Nephron (organoid): ENCODE results near the gene KSR1.

Experiments
- H3K27ac Mint-ChIP-seq, 3 experiments: 2 replicates each; pipeline ENCODE4 v1.8.0; 2020; ENCODE audit warnings: mixed read lengths in 3 of 3, mild to moderate bottlenecking in 2 of 3, moderate library complexity in 1 of 3
- H3K27me3 Mint-ChIP-seq: 2 replicates; pipeline ENCODE4 v1.8.0; 2021; ENCODE audit warnings: low read depth, mild to moderate bottlenecking, moderate library complexity, mixed read lengths
- H3K36me3 Mint-ChIP-seq: 2 replicates; pipeline ENCODE4 v1.8.0; 2020; ENCODE audit warnings: low read depth, mixed read lengths
- H3K4me1 Mint-ChIP-seq: 2 replicates; pipeline ENCODE4 v1.8.0; 2020; ENCODE audit warnings: mixed read lengths
- H3K4me3 Mint-ChIP-seq, 3 experiments: 2 replicates each; pipeline ENCODE4 v1.8.0; 2020; ENCODE audit warnings: mild to moderate bottlenecking in 3 of 3, mixed read lengths in 3 of 3, moderate library complexity in 2 of 3
- H3K9me3 Mint-ChIP-seq: 2 replicates; pipeline ENCODE4 v1.8.0; 2020; ENCODE audit warnings: mixed read lengths
- CTCF ChIP-seq, 3 experiments: fragments of 200-600 bp; sonication (generic); IDR thresholded peaks; one replicate each; pipeline ENCODE4 v1.5.0; 2021; ENCODE audit warnings: antibody characterized with exemption in 3 of 3; ENCODE audit not compliant: unreplicated experiment in 3 of 3

Gene KSR1

GRCh38 chr17:27596566-27597187, 140.4 kb downstream of the KSR1 start:
- Mint-ChIP-seq H3K36me3 (peaks cover 24% of the 10 kb centered on the region), H3K4me1 (peaks cover 31% of the 10 kb centered on the region), H3K9me3 (no peaks in the 10 kb centered on the region), H3K27me3 (no peaks in the 10 kb centered on the region), H3K27ac (peak overlapping the region in 1 of 3 experiments; percentile 3), H3K4me3 (no peak overlapping the region)
- TF ChIP-seq CTCF (IDR thresholded peaks at IDR 0.05; ENCODE audit: unreplicated experiment in 3 of 3) = no peak

- peaks cover 26% of the 10 kb centered on the region for H3K36me3 Mint-ChIP-seq
- H3K4me3 Mint-ChIP-seq = no peak overlapping the region
- H3K4me1 Mint-ChIP-seq = peaks cover 26% of the 10 kb centered on the region
- no peak for TF ChIP-seq CTCF (IDR thresholded peaks at IDR 0.05; ENCODE audit: unreplicated experiment in 3 of 3)
- H3K9me3 Mint-ChIP-seq = no peaks in the 10 kb centered on the region
- no peaks in the 10 kb centered on the region for H3K27me3 Mint-ChIP-seq
- no peak overlapping the region for H3K27ac Mint-ChIP-seq
Measured at GRCh38 chr17:27597188-27597580, 140.9 kb downstream of the KSR1 start.

GRCh38 chr17:27597783-27598320, 141.6 kb downstream of the KSR1 start:
- peaks cover 26% of the 10 kb centered on the region for H3K36me3 Mint-ChIP-seq
- peaks cover 19% of the 10 kb centered on the region for H3K4me1 Mint-ChIP-seq
- H3K4me3 Mint-ChIP-seq = no peak overlapping the region
- TF ChIP-seq CTCF (IDR thresholded peaks at IDR 0.05; ENCODE audit: unreplicated experiment in 3 of 3) = no peak
- H3K9me3 Mint-ChIP-seq = no peaks in the 10 kb centered on the region
- no peak overlapping the region for H3K27ac Mint-ChIP-seq
- H3K27me3 Mint-ChIP-seq = no peaks in the 10 kb centered on the region

GRCh38 chr17:27598337-27599050, 142.2 kb downstream of the KSR1 start:
- Mint-ChIP-seq H3K27ac (peak overlapping the region in 1 of 3 experiments; percentile 16), H3K27me3 (no peaks in the 10 kb centered on the region), H3K4me3 (no peak overlapping the region), H3K4me1 (peaks cover 15% of the 10 kb centered on the region), H3K36me3 (peaks cover 26% of the 10 kb centered on the region), H3K9me3 (no peaks in the 10 kb centered on the region)
- no peak for TF ChIP-seq CTCF (IDR thresholded peaks at IDR 0.05; ENCODE audit: unreplicated experiment in 3 of 3)

- no peaks in the 10 kb centered on the region for H3K9me3 Mint-ChIP-seq
- no peaks in the 10 kb centered on the region for H3K27me3 Mint-ChIP-seq
- H3K4me3 Mint-ChIP-seq = no peak overlapping the region
- TF ChIP-seq CTCF (IDR thresholded peaks at IDR 0.05; ENCODE audit: unreplicated experiment in 3 of 3) = no peak
- H3K27ac Mint-ChIP-seq = no peak overlapping the region
- peaks cover 26% of the 10 kb centered on the region for H3K36me3 Mint-ChIP-seq
- H3K4me1 Mint-ChIP-seq = peaks cover 11% of the 10 kb centered on the region
Measured at GRCh38 chr17:27600471-27600870, 144.2 kb downstream of the KSR1 start.
